GM23338 (cell line): ENCODE data around the gene HEBP1. TPM values are rescaled to one million over a fixed set of nuclear protein-coding genes. Genes with fewer than 3 reads are reported as not detected.

Experiments
- ATAC-seq: fragments of 200-7000 bp; cut with Tn5 transposase; 3 replicates; pipeline ENCODE4 v1.9.1; 2020
- DNase-seq: peaks from one replicate; pipeline ENCODE4 v3.0.0-alpha.2; 2015; ENCODE audit warnings: low spot score
- H2AFZ ChIP-seq: fragments of 200-600 bp; sonication (generic); 2 replicates; pipeline ENCODE4 v1.8.0; 2016; ENCODE audit warnings: antibody characterized with exemption, mild to moderate bottlenecking, moderate library complexity
- H3F3A ChIP-seq: fragments of 200-600 bp; sonication (generic); replicated peaks from 2 replicates; pipeline ENCODE4 v1.8.0; 2017; ENCODE audit warnings: antibody characterized with exemption, mixed run types, low read depth
- H3K27ac ChIP-seq: fragments of 200-600 bp; sonication (generic); 2 replicates; pipeline ENCODE4 v1.6.1; 2016; ENCODE audit warnings: low read depth
- H3K27me3 ChIP-seq: fragments of 200-600 bp; sonication (generic); 2 replicates; pipeline ENCODE4 v1.8.0; 2016; ENCODE audit warnings: mild to moderate bottlenecking, mixed run types, moderate library complexity; ENCODE audit not compliant: insufficient read depth
- H3K36me3 ChIP-seq: fragments of 200-600 bp; sonication (generic); 2 replicates; pipeline ENCODE4 v1.8.0; 2016; ENCODE audit warnings: mild to moderate bottlenecking; ENCODE audit not compliant: insufficient read depth
- H3K4me1 ChIP-seq: fragments of 200-600 bp; sonication (generic); 2 replicates; pipeline ENCODE4 v1.8.0; 2016; ENCODE audit warnings: mild to moderate bottlenecking, moderate library complexity; ENCODE audit not compliant: insufficient read depth
- H3K4me2 ChIP-seq: fragments of 200-600 bp; sonication (generic); 2 replicates; pipeline ENCODE4 v1.7.1; 2017; ENCODE audit warnings: mixed run types
- H3K4me3 ChIP-seq: fragments of 200-600 bp; sonication (generic); 2 replicates; pipeline ENCODE4 v1.6.1; 2016; ENCODE audit warnings: mixed run types
- H3K79me2 ChIP-seq: fragments of 200-600 bp; sonication (generic); replicated peaks from 2 replicates; pipeline ENCODE4 v1.8.0; 2017; ENCODE audit warnings: mild to moderate bottlenecking; ENCODE audit not compliant: insufficient read depth
- H3K9me2 ChIP-seq: fragments of 200-600 bp; sonication (generic); 2 replicates; pipeline ENCODE4 v1.8.0; 2017; ENCODE audit not compliant: insufficient read depth
- H4K20me1 ChIP-seq: fragments of 200-600 bp; sonication (generic); replicated peaks from 2 replicates; pipeline ENCODE4 v1.8.0; 2017; ENCODE audit warnings: mild to moderate bottlenecking; ENCODE audit not compliant: insufficient read depth
- H3K27ac Mint-ChIP-seq: 2 replicates; pipeline ENCODE4 v1.8.0; 2020; ENCODE audit warnings: inconsistent platforms, mild to moderate bottlenecking, moderate library complexity, mixed read lengths
- H3K27me3 Mint-ChIP-seq: 3 replicates; pipeline ENCODE4 v1.8.0; 2022; ENCODE audit warnings: low read depth, mild to moderate bottlenecking, moderate library complexity, mixed read lengths, inconsistent platforms; ENCODE audit not compliant: insufficient read depth, poor library complexity
- H3K36me3 Mint-ChIP-seq: 3 replicates; pipeline ENCODE4 v1.8.0; 2021; ENCODE audit warnings: low read depth, mild to moderate bottlenecking, inconsistent platforms, moderate library complexity, mixed read lengths
- H3K4me1 Mint-ChIP-seq: 3 replicates; pipeline ENCODE4 v1.8.0; 2020; ENCODE audit warnings: mild to moderate bottlenecking, inconsistent platforms, mixed read lengths
- H3K4me3 Mint-ChIP-seq: 3 replicates; pipeline ENCODE4 v1.8.0; 2021; ENCODE audit warnings: moderate library complexity, mild to moderate bottlenecking, inconsistent platforms, mixed read lengths
- H3K9me3 Mint-ChIP-seq: 3 replicates; pipeline ENCODE4 v1.8.0; 2020; ENCODE audit warnings: moderate library complexity, mild to moderate bottlenecking, inconsistent platforms, mixed read lengths
- CREB1 ChIP-seq: fragments of 250-450 bp; sonication (Bioruptor Pico); IDR thresholded peaks from 2 replicates; pipeline ENCODE4 v1.5.0; 2020; ENCODE audit warnings: low read depth, mild to moderate bottlenecking, moderate library complexity
- EZH2 ChIP-seq: fragments of 200-600 bp; sonication (generic); IDR thresholded peaks from one replicate; pipeline ENCODE4 v1.8.0; 2017; ENCODE audit warnings: antibody characterized with exemption, mild to moderate bottlenecking, low read depth; ENCODE audit not compliant: unreplicated experiment
- EZH2phosphoT487 ChIP-seq: fragments of 200-600 bp; sonication (generic); IDR thresholded peaks from one replicate; pipeline ENCODE4 v1.8.1; 2018; ENCODE audit warnings: antibody characterized with exemption; ENCODE audit not compliant: unreplicated experiment
- JUNB ChIP-seq: IDR thresholded peaks from one replicate; pipeline ENCODE4 v1.6.1; 2016; ENCODE audit warnings: antibody characterized with exemption; ENCODE audit not compliant: unreplicated experiment
- NANOG ChIP-seq: IDR thresholded peaks from 2 replicates; pipeline ENCODE4 v1.6.1; 2016; ENCODE audit warnings: antibody characterized with exemption, borderline replicate concordance
- POLR2AphosphoS5 ChIP-seq: IDR thresholded peaks from 2 replicates; pipeline ENCODE4 v1.6.1; 2016; ENCODE audit warnings: antibody characterized with exemption, low read depth
- REST ChIP-seq: IDR thresholded peaks from one replicate; pipeline ENCODE4 v1.6.1; 2018; ENCODE audit warnings: antibody characterized with exemption; ENCODE audit not compliant: unreplicated experiment
- STAT1 ChIP-seq: IDR thresholded peaks from one replicate; pipeline ENCODE4 v1.6.1; 2016; ENCODE audit warnings: antibody characterized with exemption; ENCODE audit not compliant: unreplicated experiment
- ZNF331 ChIP-seq: fragments of 250-450 bp; sonication (Bioruptor Pico); IDR thresholded peaks from 2 replicates; pipeline ENCODE4 v1.5.0; 2020; ENCODE audit warnings: low read depth, mild to moderate bottlenecking, moderate library complexity
- ZNF462 ChIP-seq: fragments of 250-450 bp; sonication (Bioruptor Pico); IDR thresholded peaks from 2 replicates; pipeline ENCODE4 v1.5.0; 2020; ENCODE audit warnings: mild to moderate bottlenecking, moderate library complexity
- polyA plus RNA-seq: library from polyadenylated mRNA; unstranded; fragments of >200 nt; fragmentation: Nextera tagmentation; extraction: Ambion mirVana; gene quantifications from 2 replicates; pipeline ENCODE4 v1.2.1, GENCODE V29; 2016
- total RNA-seq: library from RNA; depleted of rRNA; stranded (reverse); fragments of >200 nt; shearing (Covaris generic); gene quantifications from 2 replicates; pipeline ENCODE4 v1.2.3, GENCODE V29; 2014

Gene HEBP1
- total and polyA plus RNA-seq, 2 experiments from 2014 or later, result 25.2 to 45.1 TPM

DNA sequence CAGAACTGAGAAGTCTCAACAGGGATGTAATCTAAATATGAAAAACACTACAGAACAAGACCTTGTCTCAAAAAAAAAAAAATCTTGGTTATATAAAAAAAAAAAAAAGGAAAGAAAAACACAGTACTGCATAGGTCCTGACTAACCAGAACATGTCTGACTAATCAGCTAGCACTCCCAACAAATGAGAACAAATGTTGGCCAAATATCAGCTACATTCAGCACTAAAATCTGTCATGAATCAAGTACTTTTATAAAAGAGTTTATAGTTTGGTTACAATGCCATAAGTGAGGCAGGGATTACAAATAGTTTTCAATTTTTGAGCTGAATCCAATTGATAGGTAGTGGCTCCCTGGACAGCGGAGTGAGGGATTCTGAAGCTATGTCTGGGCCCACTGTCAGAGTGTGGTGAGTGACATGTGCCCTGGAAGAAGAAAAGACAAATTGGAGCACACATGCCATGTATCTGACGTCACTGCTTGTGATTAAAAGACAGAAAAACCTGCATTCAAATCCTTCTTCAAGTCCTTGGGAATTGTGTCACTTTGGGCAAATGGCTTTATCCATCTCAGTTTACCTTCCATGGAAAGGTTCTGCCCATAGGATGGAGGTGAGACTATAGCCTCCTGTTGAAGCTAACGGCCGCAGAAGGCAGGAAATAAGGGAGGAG is 38.6 kb upstream of the HEBP1 start:
- Mint-ChIP-seq H3K27me3 (no peaks in the 10 kb centered on the region), H3K9me3 (no peaks in the 10 kb centered on the region), H3K36me3 (no peaks in the 10 kb centered on the region), H3K27ac (no peak overlapping the region), H3K4me3 (no peak overlapping the region), H3K4me1 (peaks cover 23% of the 10 kb centered on the region)
- H3K4me3 ChIP-seq, result no peak overlapping the region
- no peak for DNase-seq
- H4K20me1 ChIP-seq, result no peaks in the 10 kb centered on the region
- H3K27ac ChIP-seq, result no peak overlapping the region
- no peak overlapping the region for H3K4me2 ChIP-seq
- peaks cover 2% of the 10 kb centered on the region for H3K4me1 ChIP-seq
- no peak overlapping the region for H2AFZ ChIP-seq
- peaks cover 7% of the 10 kb centered on the region for H3K27me3 ChIP-seq
- H3K36me3 ChIP-seq, result no peaks in the 10 kb centered on the region
- no peaks in the 10 kb centered on the region for H3K79me2 ChIP-seq
- no peak for ATAC-seq
- no peak for TF ChIP-seq JUNB
- no peak for TF ChIP-seq STAT1
- no peak for TF ChIP-seq ZNF331 (CRISPR knock-in tag)
- TF ChIP-seq EZH2, result no peak
- no peak for TF ChIP-seq CREB1 (CRISPR knock-in tag)
- TF ChIP-seq EZH2phosphoT487, result no peak
- TF ChIP-seq NANOG, result no peak
- no peak for TF ChIP-seq POLR2AphosphoS5
- no peak for TF ChIP-seq REST
- no peak for TF ChIP-seq ZNF462 (CRISPR knock-in tag)
- H3K9me2 ChIP-seq, result no peaks in the 10 kb centered on the region
- no peaks in the 10 kb centered on the region for H3F3A ChIP-seq
